ENCODE measurements around the gene TWF2.
A peak's percentile ranks its signal among the peaks of the same experiment; 100 is the strongest.

TWF2 gene

GRCh38 chr3:52256622-52257021, 17.7 kb upstream of the TWF2 start:
- no peak for DNase-seq

GRCh38 chr3:52256159-52256558, 17.2 kb upstream of the TWF2 start:
- no peak for DNase-seq

GRCh38 chr3:52254608-52255007, 15.7 kb upstream of the TWF2 start:
- no peak for DNase-seq

GRCh38 chr3:52253314-52254304, 14.7 kb upstream of the TWF2 start:
- DNase-seq, result peak; percentile 95

GRCh38 chr3:52250122-52250521, 11.2 kb upstream of the TWF2 start:
- no peak for DNase-seq

- no peak for DNase-seq
Measured at GRCh38 chr3:52249683-52250082, 10.7 kb upstream of the TWF2 start.

GRCh38 chr3:52248816-52249547, 10.0 kb upstream of the TWF2 start:
- DNase-seq, result no peak

GRCh38 chr3:52248165-52248541, 9.2 kb upstream of the TWF2 start:
- DNase-seq, result no peak

GRCh38 chr3:52247409-52248164, 8.6 kb upstream of the TWF2 start:
- peak; percentile 51 for DNase-seq

- peak; percentile 67 for DNase-seq
Measured at GRCh38 chr3:52246728-52247408, 7.9 kb upstream of the TWF2 start.

- DNase-seq, result no peak
Measured at GRCh38 chr3:52246264-52246620, 7.3 kb upstream of the TWF2 start.

GRCh38 chr3:52245322-52246263, 6.6 kb upstream of the TWF2 start, which contains the start of gene PPM1M:
TSS of gene PPM1M (plus strand) at chr3:52245759. CDS start at chr3:52245825, 66 bp downstream.
- DNase-seq, result peak; percentile 49

- DNase-seq, result peak; percentile 98
Measured at GRCh38 chr3:52243791-52244628, 5.1 kb upstream of the TWF2 start.

- DNase-seq, result no peak
Measured at GRCh38 chr3:52242039-52242438, 3.1 kb upstream of the TWF2 start.

GRCh38 chr3:52240886-52241370, 2.0 kb upstream of the TWF2 start:
- no peak for DNase-seq

GRCh38 chr3:52240059-52240885, 1.3 kb upstream of the TWF2 start:
- DNase-seq, result peak; percentile 92

- DNase-seq, result peak; percentile 71
Measured at GRCh38 chr3:52238193-52238760, 681 bp downstream of the TWF2 start.

GRCh38 chr3:52237657-52238172, 1.2 kb downstream of the TWF2 start:
- DNase-seq, result peak; percentile 82
